ENCODE measurements around the gene PSD2.

GRCh38 chr5:139788294-139788910 lies 7.2 kb upstream of the PSD2 start:
- TF ChIP-seq JUND (IDR thresholded peaks at IDR 0.05) (no peak), POLR2AphosphoS5 (IDR thresholded peaks at IDR 0.05; ENCODE audit: low read depth, low read length) (no peak), SP1 (IDR thresholded peaks at IDR 0.05; ENCODE audit: low read depth) (no peak), RAD21 (IDR thresholded peaks at IDR 0.05; ENCODE audit: low read depth) (no peak), SIN3A (IDR thresholded peaks at IDR 0.05; ENCODE audit: low read depth) (no peak), POLR2A (IDR thresholded peaks at IDR 0.05; ENCODE audit: borderline replicate concordance, extremely low read depth, insufficient read depth, insufficient read length) (no peak), EZH2phosphoT487 (IDR thresholded peaks at IDR 0.05; ENCODE audit: borderline replicate concordance) (no peak), ZBTB33 (IDR thresholded peaks at IDR 0.05; ENCODE audit: extremely low read depth, insufficient replicate concordance, low read length) (no peak)
- TF ChIP-seq, protein P1, sequence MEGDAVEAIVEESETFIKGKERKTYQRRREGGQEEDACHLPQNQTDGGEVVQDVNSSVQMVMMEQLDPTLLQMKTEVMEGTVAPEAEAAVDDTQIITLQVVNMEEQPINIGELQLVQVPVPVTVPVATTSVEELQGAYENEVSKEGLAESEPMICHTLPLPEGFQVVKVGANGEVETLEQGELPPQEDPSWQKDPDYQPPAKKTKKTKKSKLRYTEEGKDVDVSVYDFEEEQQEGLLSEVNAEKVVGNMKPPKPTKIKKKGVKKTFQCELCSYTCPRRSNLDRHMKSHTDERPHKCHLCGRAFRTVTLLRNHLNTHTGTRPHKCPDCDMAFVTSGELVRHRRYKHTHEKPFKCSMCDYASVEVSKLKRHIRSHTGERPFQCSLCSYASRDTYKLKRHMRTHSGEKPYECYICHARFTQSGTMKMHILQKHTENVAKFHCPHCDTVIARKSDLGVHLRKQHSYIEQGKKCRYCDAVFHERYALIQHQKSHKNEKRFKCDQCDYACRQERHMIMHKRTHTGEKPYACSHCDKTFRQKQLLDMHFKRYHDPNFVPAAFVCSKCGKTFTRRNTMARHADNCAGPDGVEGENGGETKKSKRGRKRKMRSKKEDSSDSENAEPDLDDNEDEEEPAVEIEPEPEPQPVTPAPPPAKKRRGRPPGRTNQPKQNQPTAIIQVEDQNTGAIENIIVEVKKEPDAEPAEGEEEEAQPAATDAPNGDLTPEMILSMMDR (IDR thresholded peaks at IDR 0.05 in 2 of 3, conservative IDR thresholded peaks at IDR 0.05 in 1 of 3; ENCODE audit: borderline replicate concordance in 1 of 3, insufficient read depth in 1 of 3, low read depth in 2 of 3, low read length in 2 of 3) = no peak
- TF ChIP-seq, protein P2, sequence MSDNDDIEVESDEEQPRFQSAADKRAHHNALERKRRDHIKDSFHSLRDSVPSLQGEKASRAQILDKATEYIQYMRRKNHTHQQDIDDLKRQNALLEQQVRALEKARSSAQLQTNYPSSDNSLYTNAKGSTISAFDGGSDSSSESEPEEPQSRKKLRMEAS (IDR thresholded peaks at IDR 0.05) = no peak
- TF ChIP-seq, protein P3, sequence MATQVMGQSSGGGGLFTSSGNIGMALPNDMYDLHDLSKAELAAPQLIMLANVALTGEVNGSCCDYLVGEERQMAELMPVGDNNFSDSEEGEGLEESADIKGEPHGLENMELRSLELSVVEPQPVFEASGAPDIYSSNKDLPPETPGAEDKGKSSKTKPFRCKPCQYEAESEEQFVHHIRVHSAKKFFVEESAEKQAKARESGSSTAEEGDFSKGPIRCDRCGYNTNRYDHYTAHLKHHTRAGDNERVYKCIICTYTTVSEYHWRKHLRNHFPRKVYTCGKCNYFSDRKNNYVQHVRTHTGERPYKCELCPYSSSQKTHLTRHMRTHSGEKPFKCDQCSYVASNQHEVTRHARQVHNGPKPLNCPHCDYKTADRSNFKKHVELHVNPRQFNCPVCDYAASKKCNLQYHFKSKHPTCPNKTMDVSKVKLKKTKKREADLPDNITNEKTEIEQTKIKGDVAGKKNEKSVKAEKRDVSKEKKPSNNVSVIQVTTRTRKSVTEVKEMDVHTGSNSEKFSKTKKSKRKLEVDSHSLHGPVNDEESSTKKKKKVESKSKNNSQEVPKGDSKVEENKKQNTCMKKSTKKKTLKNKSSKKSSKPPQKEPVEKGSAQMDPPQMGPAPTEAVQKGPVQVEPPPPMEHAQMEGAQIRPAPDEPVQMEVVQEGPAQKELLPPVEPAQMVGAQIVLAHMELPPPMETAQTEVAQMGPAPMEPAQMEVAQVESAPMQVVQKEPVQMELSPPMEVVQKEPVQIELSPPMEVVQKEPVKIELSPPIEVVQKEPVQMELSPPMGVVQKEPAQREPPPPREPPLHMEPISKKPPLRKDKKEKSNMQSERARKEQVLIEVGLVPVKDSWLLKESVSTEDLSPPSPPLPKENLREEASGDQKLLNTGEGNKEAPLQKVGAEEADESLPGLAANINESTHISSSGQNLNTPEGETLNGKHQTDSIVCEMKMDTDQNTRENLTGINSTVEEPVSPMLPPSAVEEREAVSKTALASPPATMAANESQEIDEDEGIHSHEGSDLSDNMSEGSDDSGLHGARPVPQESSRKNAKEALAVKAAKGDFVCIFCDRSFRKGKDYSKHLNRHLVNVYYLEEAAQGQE (IDR thresholded peaks at IDR 0.05; ENCODE audit: low read depth) = no peak
